K562 treated with DMSO at 1 percent for 4 hours (cell line): Measurements from ENCODE around the gene GDF7. TPM values are rescaled to one million over a fixed set of nuclear protein-coding genes. Genes with fewer than 3 reads are reported as not detected.

ENCODE experiments used
- total RNA-seq: library from RNA; unstranded; fragments of 300-600 nt; gene quantifications from 2 replicates; pipeline ENCODE4 v1.2.3, GENCODE V29; 2022; ENCODE audit not compliant: insufficient read depth

GDF7 gene
- 0.07 TPM in 1 of 2 replicates, not detected in the other for total RNA-seq

DNA sequence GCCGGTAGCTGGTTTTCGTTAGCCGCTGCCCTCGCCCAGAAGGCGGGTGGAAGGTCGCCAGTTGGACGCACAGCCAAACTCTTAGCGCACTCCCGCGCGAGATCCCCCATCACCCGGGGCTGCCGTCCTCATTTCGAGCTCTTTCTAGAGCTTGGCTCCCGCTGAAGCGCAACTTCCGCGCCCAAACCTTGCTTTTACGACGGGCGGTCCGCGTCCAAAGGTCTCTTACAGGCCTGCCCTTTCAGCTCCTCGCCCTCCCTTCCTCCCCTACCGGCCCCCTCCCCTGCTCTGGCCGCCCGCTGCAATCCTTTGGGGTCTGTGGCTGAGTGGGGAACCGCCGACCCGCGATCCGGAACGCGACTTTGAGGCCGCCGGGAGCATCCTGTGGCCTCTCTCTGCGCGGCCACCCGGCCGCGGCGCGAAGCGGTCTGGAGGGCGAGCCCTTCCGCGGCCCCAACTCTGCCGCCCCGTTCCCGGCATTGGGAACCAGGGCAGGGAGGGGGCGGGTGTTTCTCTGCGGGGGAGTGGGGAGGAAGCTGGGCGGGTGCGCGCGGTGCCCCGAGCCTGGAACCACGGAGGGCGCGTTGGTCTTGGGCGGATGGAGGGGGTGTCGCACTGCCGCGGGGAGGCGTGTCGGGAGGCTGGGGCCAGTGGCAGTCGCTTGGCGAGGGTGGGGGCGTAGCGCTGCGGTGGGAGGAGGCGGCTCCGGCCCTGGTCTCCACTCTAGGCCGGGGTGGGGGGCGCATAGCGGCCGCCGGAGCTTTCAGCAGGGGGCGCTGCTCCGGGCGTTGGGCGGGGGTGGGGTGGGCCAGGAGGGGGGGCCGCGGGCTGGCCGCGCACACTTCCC lies at the start of gene GDF7:
GDF7 (plus strand) TSS at position 841 of the 847 bp plus-strand sequence. CDS start 96 bp downstream, outside the sequence.

DNA sequence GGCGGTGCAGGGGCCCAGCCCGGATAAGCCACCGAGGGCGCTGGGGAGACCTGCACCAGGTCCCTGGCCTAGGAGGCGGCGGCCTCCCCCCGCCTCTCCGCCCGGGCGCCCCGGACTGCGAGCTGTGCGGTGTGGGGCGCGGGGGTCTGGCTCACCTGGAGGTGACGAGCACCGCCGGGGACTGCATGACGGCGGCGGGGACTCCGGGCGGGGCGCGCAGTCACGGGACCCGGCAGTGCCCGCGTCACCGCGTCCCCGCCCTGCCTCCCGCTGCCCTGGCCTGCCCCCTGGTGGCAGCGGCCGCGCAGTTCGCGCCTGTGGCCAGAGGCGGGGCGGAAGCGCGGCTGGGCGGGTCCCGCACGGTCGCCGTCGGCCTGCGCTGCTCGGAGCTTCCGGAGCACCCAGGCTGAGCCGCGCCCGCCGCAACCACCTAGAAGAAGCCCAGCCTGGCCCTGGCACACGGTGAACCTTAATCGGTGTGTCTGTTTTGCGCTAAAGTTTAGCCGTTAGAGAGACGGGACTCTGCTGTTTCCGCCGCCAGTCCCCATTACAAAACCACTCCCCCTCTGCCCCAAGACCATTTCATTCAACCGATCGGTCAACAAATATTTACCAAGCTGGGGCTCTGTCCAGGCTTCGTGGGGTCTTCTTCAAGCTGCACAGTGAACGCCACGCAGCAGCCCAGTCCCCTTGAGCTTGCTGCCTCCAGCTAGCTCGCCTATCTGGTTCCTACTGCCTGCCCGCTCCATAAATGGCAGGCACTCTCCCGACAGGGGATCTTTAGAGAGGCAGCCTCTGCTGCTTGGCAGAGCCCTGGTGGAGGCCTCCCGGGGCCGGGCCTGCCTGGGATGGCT lies 15.8 kb upstream of the GDF7 start, which contains the start of gene HS1BP3:
HS1BP3 (minus strand) TSS at position 222 of the 854 bp plus-strand sequence; CDS start at position 187, 35 bp downstream.

Other genes with a start within 250 kb of the GDF7 start
- gene RHOB, start 220.1 kb upstream of the GDF7 start, total RNA-seq: 3.7 and 6.4 TPM in 2 replicates
- gene HS1BP3, start 16.0 kb upstream of the GDF7 start, total RNA-seq: 22.2 and 22.7 TPM in 2 replicates
- gene LDAH, start 156.0 kb downstream of the GDF7 start, total RNA-seq: 11.1 and 16.7 TPM in 2 replicates